Fibroblast of skin of abdomen (primary cell): ENCODE results near the gene CDC42SE2.
"Not testable (repeated sequence)": the region's sequence is repeated elsewhere in the genome, so short reads cannot be mapped to it uniquely, and the experiment has no call there.

Source experiments
- DNase-seq: peaks from one replicate; pipeline ENCODE4 v3.0.0-alpha.2; 2013

Gene CDC42SE2

DNA sequence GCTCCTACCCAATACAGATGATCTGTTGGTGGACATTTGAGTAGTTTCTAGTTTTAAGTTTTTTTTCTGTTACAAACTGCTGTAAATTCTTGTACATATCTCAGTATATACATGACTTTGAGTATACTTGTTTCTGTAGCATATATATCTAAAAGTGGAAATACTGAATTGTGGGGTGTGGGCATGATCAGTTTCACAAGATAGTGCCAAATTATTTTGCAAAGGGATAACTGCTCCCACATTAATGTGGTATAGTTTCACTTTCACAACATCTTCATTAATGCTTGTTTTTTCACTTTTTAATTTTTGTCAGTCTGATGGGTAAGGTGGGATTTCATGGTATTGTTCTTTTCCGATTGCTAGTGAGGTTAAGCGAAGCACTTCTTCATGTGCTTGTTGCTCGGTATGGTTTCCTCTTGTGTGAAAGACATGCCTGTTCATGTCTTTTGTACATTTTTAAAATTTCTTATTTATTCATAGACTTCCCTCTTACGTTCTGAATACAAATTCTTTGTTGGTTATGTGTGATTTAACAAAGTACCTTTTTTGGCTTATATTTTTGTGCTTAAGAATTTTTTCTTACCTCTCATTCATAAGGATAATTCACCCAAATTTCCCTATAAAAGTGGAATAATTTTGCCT lies 103.5 kb downstream of the CDC42SE2 start:
- DNase-seq, result no peak

DNA sequence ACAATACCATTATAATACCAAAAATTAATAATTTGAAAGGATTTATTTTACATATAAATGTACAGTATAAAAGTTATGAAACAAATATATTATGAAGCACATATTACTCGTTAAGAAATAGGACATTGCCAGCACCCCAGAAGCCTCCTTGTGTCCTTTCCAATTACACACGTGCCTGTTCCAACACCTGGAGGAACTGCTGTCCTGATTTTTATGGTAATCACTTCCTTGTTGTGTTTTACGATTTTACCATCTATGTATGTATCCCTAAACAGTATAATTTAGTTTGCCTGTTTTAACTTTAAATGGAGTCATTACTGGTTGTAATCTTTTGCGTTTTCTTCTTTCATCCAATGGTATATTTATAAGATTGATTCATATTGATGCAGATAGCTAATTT lies 105.0 kb downstream of the CDC42SE2 start:
- DNase-seq, result no peak

DNA sequence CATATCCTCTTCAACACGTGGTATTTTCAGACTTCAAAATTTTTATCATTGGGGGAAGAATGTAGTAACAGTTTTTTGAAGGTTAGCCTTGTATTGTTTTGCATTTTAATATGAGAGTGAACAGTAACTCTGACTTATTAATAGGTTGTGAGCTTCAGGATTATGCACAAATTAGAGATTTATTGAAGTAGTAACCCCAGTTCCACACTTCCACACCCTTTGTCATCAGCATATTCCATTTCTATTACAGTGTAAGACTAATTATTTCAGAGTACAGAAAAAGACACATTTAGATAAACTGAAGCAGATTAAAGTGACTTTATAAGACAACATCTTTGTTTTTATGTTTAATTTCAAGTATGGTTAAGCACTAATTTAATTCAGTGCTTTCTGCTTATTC lies 105.7 kb downstream of the CDC42SE2 start:
- no peak for DNase-seq

DNA sequence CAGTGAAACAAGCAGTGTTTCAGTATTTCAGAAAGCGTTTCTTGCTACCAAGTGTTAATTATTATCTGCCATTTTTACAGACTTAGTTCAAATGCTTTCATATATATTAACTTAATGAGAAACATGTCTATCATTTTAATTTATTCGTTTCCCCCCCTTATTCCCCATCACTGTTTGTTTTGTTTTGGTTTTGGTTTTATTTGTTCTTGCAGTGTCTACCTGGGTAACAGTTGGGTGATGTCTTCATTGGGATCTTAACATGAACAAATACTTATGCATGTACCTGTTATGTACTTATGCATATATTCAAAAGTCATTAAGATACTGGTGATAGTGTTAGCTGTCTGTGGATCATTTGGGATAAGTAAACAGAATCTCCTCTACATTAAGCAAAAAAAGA lies 108.0 kb downstream of the CDC42SE2 start:
- DNase-seq, result no peak

DNA sequence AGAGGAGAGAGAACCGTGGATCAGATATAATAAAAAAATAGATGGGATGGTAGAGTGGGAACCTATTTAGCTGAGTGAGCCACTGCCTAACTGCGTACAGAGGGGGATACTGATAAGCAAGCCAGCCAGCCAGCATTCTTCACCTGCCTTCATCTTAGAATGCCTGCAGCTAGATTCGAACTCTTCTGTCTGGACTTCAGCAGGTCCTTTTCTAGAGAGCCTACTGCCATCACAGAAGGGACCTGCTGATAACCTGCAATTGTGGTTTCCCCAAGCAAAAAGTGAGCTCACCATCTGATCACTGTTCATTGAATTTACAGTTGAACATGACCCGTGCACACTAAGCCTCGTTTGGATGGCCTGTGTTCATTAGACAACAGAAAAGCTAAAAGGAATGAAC lies 109.4 kb downstream of the CDC42SE2 start:
- DNase-seq, result no peak

DNA sequence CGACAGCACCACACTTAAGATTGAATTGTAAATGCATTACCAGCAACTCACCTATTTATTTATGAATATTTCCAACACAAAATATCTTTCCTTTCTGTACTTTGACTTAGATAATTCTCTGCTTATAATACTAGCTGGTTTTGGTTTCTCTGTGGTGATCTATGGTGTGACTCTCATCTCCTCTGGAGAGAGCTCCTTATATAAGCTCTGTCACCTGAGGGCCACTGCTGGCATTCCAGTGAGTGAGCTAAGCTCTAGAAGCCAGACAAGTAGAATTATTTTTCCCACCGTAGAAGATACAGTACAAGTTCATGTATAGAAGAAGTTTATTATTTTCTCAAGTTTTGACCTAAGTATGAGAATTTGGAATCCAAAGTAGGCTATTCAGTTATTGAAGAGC lies 111.5 kb downstream of the CDC42SE2 start:
- DNase-seq, result no peak

DNA sequence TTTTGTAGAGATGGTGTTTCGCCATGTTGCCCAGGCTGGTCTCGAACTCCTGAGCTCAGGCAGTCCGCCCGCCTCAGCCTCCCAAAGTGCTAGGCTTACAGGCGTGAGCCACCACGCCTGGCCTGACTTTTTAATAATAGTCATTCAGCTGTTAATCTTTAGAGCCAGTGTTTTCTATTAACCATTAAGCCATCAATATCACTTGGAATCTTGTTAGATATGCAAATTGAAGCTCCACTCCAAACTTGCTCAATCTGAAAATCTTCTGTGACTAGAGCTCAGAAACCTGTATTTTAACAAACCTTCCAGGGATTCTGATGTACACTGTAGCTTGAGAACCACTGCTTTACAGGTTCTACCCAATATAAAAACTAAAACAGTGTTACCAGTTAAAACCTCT lies 113.5 kb downstream of the CDC42SE2 start:
- DNase-seq, result no peak

DNA sequence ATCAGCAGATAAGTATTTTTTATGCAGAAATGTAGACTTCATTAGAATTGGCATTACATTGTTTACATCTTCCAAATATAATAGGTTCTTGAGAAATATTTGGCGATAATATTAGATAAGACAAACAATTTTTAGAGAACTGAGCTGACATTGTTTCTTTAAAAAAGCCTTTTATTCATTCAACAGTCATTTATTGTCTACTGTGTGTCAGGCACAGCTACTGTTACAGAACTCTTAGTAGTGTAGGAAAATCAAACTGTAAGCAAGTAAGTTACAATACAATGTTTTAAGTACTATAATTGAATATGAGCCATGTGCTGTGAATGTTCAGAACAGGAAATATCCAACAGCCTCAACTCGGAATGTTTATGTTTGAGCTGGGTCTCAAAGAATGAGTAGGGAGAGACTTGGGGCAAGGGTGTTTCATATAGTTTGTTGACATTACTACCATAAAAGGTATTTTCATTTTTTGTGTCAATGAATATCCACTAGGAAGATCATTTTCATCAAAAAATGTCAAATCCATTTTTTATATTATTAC lies 114.0 kb downstream of the CDC42SE2 start:
- DNase-seq, result peak; percentile 54

DNA sequence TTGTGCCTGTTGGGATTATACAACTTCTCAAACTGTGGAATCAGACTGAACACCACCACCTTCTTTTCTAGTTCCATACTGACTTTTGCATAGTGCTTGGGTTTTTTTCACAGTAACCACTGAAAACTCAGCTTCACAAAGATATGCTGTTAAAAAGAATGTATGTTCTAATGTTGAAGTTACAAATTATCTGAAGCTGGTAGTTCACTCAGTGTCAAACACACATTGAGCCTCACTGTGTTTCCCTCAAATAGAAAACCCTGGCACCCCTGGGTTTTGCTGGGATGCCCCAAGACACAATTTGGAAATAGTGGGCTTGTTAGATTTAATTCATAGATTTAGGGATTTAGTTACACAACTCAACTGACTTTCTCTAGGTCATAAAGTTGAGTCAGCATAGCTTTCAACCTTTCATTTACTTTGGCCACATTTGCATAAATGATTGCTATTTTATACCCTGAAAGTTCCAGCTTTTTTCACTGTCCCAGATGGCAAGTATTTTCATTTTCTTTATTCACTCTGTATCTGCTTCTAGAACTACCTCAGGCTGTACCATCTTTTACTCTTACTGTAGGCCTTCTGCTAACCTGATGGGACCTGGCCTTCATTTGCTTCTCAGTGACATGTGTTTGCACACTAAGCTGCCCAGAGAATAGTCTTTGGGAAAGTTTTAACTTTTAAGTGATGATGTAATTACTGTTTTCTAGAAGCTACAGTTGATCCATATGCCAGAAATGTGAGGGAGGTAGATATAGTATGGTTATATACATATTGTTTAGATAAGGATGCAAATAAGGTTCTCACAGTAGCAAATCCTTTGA lies 115.1 kb downstream of the CDC42SE2 start:
- DNase-seq, result no peak

DNA sequence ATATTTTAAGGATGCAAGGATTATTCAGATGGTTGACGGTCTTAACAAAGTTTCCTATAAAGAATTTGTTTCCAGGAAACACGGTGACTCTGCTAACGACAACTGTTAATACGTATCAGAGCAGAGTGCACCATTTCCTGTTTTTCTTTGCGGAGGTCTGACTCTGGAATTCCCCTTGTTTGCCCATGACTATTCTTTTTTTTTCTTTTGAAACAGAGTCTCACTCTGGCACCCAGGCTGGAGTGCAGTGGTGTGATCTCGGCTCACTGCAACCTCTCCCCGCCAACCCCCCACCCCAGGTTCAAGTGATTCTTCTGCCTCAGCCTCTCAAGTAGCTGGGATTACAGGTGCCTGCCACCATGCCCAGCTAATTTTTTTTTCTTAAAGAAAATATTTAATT lies 115.9 kb downstream of the CDC42SE2 start:
- DNase-seq, result peak; percentile 37

DNA sequence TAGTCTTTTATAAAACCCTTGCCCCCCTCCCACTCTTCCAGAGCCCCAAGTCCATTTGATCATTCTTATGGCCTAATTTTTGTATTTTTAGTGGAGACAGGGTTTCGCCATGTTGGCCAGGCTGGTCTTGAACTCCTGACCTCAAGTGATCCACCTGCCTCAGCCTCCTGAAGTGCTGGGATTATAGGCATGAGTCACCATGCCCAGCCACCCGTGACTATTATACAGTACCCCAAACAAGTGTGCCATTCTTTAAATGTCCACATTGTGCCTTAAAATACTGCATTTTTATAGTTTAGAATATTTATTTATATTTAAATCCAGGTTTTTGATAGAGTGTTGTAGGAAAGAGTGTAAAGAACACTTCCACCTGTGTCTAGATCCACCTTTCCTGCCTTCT lies 116.4 kb downstream of the CDC42SE2 start:
- not testable (repeated sequence) for DNase-seq

DNA sequence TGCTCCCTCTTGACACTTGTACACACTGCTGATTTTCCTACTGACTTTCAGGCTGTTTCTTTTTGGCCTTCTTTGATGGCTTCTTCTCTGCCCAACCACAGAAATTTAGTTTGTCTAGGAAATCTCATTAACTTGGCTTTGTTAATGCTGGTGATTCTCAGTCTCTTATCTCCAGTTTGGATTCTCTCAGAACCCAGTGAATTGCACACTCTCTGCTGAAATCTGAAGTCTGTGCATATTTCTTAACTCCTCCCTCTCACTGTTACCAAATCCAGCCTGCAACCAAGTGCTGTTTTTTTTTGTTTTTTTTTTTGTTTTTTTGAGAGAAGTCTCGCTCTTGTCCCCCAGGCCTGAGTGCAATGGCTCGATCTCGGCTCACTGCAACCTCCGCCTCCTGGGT lies 117.2 kb downstream of the CDC42SE2 start:
- no peak for DNase-seq

DNA sequence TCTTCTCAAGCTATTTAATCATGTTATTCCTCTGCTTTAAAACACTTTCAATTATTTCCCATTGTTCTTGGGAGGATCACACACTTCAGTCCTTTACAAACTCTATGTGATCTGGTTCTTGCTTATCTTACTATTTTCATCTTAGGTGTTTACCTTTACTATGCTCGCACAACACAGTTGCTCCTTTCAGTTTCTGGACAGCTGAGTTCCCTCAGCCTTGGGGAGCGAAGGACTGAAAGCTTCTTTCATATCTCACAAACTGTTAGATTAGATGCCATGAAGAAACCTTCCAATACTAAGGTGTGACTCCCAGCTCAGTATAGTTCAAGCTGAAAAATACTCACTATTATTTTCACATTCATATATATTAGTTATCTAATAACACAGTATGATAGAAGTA lies 117.9 kb downstream of the CDC42SE2 start:
- no peak for DNase-seq

DNA sequence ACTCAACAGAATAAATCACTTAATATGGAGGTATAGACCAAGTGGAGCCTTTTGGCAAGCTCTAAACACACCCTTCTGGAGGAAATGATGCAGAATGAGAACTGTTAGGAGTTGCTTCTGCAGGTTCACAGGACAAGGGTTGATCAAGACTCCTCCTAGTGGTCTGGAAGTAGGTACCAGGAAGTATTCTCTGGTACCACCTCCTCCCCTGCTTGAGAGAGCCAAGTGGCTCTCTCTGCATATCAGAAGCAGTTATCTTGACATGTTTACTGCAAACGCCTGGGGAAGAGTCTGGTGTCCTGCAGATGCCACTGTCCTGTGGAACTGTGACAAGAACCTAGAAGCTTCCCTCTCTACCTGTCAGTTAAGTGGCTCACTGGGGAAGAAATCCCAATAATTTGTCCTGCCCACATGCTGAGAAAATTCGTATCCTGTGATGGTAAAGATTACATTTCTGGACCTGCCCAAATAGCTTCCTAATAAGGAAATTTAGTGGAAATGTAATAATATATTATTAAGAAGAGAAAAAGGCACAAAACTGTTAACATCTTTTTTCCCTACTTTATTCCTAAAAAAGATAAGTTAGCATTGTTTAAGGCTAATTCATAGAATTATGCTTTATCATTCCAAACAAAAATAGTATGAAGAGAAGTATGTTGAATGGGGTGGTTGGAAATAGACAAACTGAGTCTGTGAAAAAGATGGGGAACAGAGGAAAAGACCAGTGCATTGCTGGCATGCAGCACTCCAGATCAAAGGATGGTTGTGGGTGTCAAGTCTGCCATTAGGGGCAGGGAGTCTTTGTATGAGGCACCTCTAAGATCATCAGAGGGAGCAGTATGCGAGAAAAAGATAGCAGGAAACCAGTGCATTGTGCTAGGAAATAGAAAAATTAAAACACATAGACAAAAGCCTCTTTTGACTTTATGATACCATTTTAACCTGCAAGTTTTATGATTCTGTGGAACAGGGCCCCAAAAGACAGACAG lies 118.8 kb downstream of the CDC42SE2 start:
- peak; percentile 41 for DNase-seq

DNA sequence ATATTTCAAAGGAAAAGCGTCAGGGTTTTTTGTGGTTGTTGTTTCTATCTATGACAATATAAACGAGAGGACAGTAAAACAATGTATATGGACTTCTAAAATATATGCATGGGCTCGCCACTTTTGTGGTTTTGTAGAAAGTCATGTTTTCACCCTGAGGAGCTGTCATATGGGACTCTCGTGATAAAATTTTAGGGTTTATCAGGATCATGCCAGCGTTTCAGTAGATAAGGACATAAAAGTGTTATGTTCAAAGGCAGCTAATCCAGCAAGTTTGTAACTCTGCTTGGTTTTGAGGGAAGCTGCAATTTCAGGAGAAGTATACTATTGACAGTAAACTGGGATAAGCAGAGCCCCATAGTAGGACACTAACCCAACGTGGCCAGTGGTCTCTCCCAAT lies 120.3 kb downstream of the CDC42SE2 start:
- no peak for DNase-seq

DNA sequence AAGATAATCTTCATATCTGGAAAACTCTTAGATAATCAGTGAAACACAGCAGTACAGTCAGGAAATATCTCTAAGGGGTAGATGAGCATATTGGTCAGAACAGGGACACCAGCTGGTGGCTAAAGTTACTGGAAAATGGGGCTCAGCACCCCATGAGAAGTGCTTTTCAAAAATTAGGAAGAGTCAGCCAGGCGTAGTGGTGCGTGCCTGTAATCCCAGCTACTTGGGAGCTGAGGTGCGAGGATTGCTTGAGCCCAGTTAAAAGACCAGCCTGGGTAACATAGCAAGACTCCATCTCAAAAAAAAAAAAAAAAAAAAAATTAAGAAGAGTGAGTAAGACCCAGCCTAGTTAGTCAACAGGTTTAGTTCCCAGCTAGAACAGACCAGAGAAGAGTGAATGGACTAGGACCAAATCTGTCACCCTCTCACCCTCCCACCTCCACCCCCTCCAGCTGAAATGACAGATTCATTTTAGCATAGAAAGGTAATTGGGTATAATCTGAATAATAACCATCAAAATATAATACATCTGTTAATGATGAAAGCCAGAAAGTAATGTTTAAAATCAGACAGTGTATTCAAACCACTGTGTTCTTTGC lies 120.9 kb downstream of the CDC42SE2 start:
- DNase-seq, result no peak

DNA sequence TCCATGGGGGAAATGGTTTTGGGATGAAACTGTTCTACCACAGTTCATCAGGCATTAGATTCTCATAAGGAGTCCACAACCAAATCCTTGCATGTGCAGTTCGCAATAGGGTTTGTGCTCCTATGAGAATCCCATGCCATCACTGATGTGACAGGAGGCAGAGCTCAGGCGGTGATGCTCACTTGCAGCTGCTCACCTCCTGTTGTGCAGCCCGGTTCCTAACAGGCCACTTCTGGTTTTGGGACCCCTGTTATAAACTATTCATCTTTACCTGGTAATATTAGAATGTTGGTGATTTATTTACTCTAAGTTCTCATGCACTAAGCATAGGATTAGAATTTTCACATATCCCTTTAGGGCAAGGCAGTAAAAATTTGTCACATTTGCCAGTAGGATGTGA lies 122.3 kb downstream of the CDC42SE2 start:
- DNase-seq, result no peak

DNA sequence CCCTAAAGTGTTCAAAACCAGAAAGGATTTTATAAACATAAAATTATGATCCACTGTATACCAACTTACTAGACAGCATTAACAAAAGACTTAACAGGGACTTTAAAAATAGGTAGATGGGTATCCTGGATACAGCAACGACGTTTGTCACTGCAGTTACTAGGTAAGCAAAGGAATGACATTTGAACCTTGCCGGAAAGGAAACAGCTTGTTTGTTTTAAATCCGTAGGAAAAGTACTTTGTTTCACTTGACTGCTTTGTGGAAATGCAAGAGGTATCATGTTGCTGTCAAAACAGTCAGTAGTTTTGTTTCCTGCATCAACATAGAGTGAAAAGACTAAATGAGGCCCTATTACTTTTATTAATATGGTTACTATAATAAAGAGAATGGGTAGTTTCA lies 122.9 kb downstream of the CDC42SE2 start:
- DNase-seq, result no peak

DNA sequence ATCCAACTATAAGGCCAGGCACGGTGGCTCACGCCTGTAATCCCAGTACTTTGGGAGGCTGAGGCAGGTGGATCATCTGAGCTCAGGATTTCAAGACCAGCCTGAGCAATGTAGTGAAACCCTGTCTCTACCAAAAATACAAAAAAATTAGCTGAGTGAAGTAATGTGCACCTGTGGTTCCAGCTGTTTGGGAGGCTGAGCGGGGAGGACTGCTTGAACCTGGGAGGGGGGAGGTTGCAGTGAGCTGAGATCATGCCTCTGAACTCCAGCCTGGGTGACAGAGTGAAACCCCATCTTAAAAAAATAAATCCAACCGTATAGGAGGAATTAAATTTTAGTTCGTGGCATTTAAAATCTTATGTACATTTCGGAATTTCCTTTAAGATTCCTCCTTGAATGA lies 123.4 kb downstream of the CDC42SE2 start:
- DNase-seq, result no peak

DNA sequence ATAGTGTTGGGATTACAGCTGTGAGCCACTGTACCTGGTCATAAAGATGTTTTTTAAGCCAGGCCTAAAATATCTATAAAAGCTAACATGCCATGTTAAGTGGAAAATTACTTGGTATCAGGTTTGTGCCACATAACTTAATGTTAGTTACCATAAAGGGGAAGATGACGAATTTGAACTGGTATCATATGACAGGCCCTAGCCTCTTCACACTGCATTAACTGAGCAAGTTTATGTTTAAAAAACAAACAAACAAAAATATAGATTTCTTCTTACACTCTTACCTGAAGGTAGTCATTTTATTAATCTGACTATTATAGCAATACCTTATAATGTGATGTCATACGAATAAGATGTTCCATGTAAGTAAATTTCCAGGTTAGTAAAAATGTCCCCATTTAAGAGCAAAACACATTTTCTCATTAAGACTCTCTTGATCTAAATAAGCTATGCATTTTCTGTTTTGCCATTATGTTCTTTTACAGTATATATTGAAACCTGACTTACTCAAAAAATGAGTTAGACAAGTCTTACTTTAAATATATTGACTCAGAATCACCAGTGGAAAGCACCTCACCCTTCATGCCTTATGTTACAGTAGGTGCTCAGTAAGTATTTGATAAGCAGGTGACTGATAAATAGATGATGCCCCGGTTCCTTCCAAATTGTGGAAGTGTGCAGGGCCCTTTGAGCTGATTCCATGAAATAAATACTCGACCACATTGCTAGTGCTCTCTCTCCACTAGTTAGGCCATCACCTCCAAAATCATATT lies 125.4 kb downstream of the CDC42SE2 start:
- no peak for DNase-seq

DNA sequence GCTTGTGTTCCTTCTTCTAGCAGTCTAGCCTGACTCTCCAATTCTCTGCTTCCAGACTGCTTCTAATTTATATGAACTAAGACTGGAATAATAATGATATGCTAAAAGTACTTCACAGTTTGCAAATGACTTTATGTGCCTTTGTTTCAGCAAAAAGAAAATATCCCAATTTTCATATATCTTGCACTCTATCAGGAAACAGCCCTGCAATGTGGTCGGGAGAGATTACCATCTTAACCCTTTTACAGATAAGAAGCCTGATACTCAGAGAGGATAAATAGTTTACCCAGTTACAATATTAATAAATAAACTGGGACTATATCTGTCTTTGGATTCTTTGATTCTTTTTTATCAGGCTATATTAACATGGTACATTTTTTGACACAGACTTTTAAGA lies 126.0 kb downstream of the CDC42SE2 start:
- no peak for DNase-seq
